ENCODE results near the gene RPGR. TPM values are rescaled to one million over a fixed set of nuclear protein-coding genes. Genes with fewer than 3 reads are reported as not detected.

RPGR gene
- polyA plus RNA-seq, 3 donors = 4.3 to 10.9 (median 5.1) TPM

GRCh38 chrX:38326086-38326485 lies 1.2 kb downstream of the RPGR start:
- WGBS (ENCODE audit: insufficient coverage) = 100% methylated on average over 1 of the region's 3 CpGs
- peak overlapping the region in 1 of 3 experiments; percentile 80 for H3K4me3 ChIP-seq (replicated peaks in 1 of 3; ENCODE audit: low read depth in 2 of 3, low read length in 3 of 3)
- H3K9me3 Mint-ChIP-seq = peaks cover 0 to 8% (median 2%) of the 10 kb centered on the region in 7 donors
- no peak overlapping the region for H2AFZ ChIP-seq (ENCODE audit: insufficient read depth, low read depth, low read length, poor library complexity, severe bottlenecking)
- peak overlapping the region; percentile 66 for H3K4me2 ChIP-seq (replicated peaks; ENCODE audit: extremely low read depth, low read length, poor library complexity, severe bottlenecking)
- H3K27ac Mint-ChIP-seq = peak overlapping the region in 6 of 7 donors; percentile 26 to 97 (median 96)
- intact Hi-C loops (cut with micrococcal nuclease) = loop anchor here in 1 of 2 donors (10.0 kb wide), 1 partner anchor 51 kb away; no protein-coding TSS in a partner anchor
- H3K4me1 ChIP-seq (ENCODE audit: control insufficient read depth in 1 of 2, insufficient read depth in 2 of 2, low read length in 2 of 2) = peaks cover 7 to 13% of the 10 kb centered on the region in 2 donors
- H3K27ac ChIP-seq (ENCODE audit: low read depth in 1 of 2, low read length in 2 of 2) = peak overlapping the region in 1 of 2 donors; percentile 95
- no peaks in the 10 kb centered on the region for H3K27me3 ChIP-seq (ENCODE audit: control insufficient read depth in 2 of 2, insufficient read depth in 2 of 2, low read length in 2 of 2)
- no peaks in the 10 kb centered on the region for H3K9me3 ChIP-seq (replicated peaks in 1 of 2; ENCODE audit: control insufficient read depth in 1 of 2, insufficient read depth in 1 of 2, low read length in 2 of 2)
- TF ChIP-seq CTCF (IDR thresholded peaks at IDR 0.05) = no peak
- DNase-seq = no peak
- H3K36me3 ChIP-seq (replicated peaks in 1 of 2; ENCODE audit: control insufficient read depth in 1 of 2, insufficient read depth in 2 of 2, low read length in 2 of 2) = peaks cover 0 to 3% of the 10 kb centered on the region in 2 donors
- H3K9ac ChIP-seq (ENCODE audit: insufficient read depth, low read length, poor library complexity, severe bottlenecking) = no peak overlapping the region
- peaks cover 12% of the 10 kb centered on the region for H3K4me1 Mint-ChIP-seq
- peaks cover 0 to 6% (median 1%) of the 10 kb centered on the region in 3 donors for H3K27me3 Mint-ChIP-seq (ENCODE audit: low read depth in 3 of 3)
- peaks cover 2 to 5% of the 10 kb centered on the region in 2 donors for H3K36me3 Mint-ChIP-seq
- no peaks in the 10 kb centered on the region for H4K20me1 ChIP-seq (ENCODE audit: insufficient read depth, low read length)
- H3K4me3 Mint-ChIP-seq = peak overlapping the region; percentile 86 to 91
- peaks cover 20% of the 10 kb centered on the region for H3K79me2 ChIP-seq (ENCODE audit: insufficient read depth, low read length)

GRCh38 chrX:38320819-38321218 lies 6.5 kb downstream of the RPGR start:
- no peaks in the 10 kb centered on the region for H3K27me3 Mint-ChIP-seq (ENCODE audit: low read depth in 3 of 3)
- H3K9me3 Mint-ChIP-seq = no peaks in the 10 kb centered on the region
- no peak overlapping the region for H3K4me3 ChIP-seq (replicated peaks in 1 of 3; ENCODE audit: low read depth in 2 of 3, low read length in 3 of 3)
- H4K20me1 ChIP-seq (ENCODE audit: insufficient read depth, low read length) = no peaks in the 10 kb centered on the region
- intact Hi-C loops (cut with micrococcal nuclease) = loop anchor here in 1 of 2 donors (10.0 kb wide), 1 partner anchor 46 kb away; no protein-coding TSS in a partner anchor
- H3K4me3 Mint-ChIP-seq = no peak overlapping the region
- H2AFZ ChIP-seq (ENCODE audit: insufficient read depth, low read depth, low read length, poor library complexity, severe bottlenecking) = no peak overlapping the region
- H3K36me3 ChIP-seq (replicated peaks in 1 of 2; ENCODE audit: control insufficient read depth in 1 of 2, insufficient read depth in 2 of 2, low read length in 2 of 2) = peaks cover 12 to 20% of the 10 kb centered on the region in 2 donors
- H3K9me3 ChIP-seq (replicated peaks in 1 of 2; ENCODE audit: control insufficient read depth in 1 of 2, insufficient read depth in 1 of 2, low read length in 2 of 2) = no peaks in the 10 kb centered on the region
- no peak overlapping the region for H3K27ac Mint-ChIP-seq
- no CpG with 5 or more reads among the region's 5 CpGs for WGBS (ENCODE audit: insufficient coverage)
- H3K36me3 Mint-ChIP-seq = peaks cover 8 to 23% of the 10 kb centered on the region in 2 donors
- no peaks in the 10 kb centered on the region for H3K27me3 ChIP-seq (ENCODE audit: control insufficient read depth in 2 of 2, insufficient read depth in 2 of 2, low read length in 2 of 2)
- no peak for DNase-seq
- TF ChIP-seq CTCF (IDR thresholded peaks at IDR 0.05) = no peak
- H3K4me2 ChIP-seq (replicated peaks; ENCODE audit: extremely low read depth, low read length, poor library complexity, severe bottlenecking) = no peak overlapping the region
- no peak overlapping the region for H3K9ac ChIP-seq (ENCODE audit: insufficient read depth, low read length, poor library complexity, severe bottlenecking)
- no peaks in the 10 kb centered on the region for H3K4me1 ChIP-seq (ENCODE audit: control insufficient read depth in 1 of 2, insufficient read depth in 2 of 2, low read length in 2 of 2)
- H3K27ac ChIP-seq (ENCODE audit: low read depth in 1 of 2, low read length in 2 of 2) = no peak overlapping the region
- H3K79me2 ChIP-seq (ENCODE audit: insufficient read depth, low read length) = peaks cover 14% of the 10 kb centered on the region
- peaks cover 3% of the 10 kb centered on the region for H3K4me1 Mint-ChIP-seq

Data from CD14-positive monocyte (primary cell).